Measurements from ENCODE around the gene C3orf38.

The C3orf38 gene

GRCh38 chr3:88166419-88166971, 16.7 kb downstream of the C3orf38 start:
- peaks cover 10% of the 10 kb centered on the region; the same call in 1 of the 2 replicates for H3K36me3 ChIP-seq (ENCODE audit: insufficient read depth, low read length)
- no peak overlapping the region for H3K4me2 ChIP-seq (ENCODE audit: low read length)
- H3F3A ChIP-seq (ENCODE audit: insufficient read depth, low read length), result 0 out of 2 replicates have a peak, but pooled peaks cover 3% of the 10 kb centered on the region
- no peaks in the 10 kb centered on the region for H3K27me3 ChIP-seq (ENCODE audit: insufficient read depth, low read length)
- no peak overlapping the region for H3K9ac ChIP-seq (ENCODE audit: low read length)
- no peak for TF ChIP-seq EZH2 (IDR thresholded peaks at IDR 0.05; ENCODE audit: borderline replicate concordance, low read length)
- TF ChIP-seq, protein P1, sequence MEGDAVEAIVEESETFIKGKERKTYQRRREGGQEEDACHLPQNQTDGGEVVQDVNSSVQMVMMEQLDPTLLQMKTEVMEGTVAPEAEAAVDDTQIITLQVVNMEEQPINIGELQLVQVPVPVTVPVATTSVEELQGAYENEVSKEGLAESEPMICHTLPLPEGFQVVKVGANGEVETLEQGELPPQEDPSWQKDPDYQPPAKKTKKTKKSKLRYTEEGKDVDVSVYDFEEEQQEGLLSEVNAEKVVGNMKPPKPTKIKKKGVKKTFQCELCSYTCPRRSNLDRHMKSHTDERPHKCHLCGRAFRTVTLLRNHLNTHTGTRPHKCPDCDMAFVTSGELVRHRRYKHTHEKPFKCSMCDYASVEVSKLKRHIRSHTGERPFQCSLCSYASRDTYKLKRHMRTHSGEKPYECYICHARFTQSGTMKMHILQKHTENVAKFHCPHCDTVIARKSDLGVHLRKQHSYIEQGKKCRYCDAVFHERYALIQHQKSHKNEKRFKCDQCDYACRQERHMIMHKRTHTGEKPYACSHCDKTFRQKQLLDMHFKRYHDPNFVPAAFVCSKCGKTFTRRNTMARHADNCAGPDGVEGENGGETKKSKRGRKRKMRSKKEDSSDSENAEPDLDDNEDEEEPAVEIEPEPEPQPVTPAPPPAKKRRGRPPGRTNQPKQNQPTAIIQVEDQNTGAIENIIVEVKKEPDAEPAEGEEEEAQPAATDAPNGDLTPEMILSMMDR (IDR thresholded peaks at IDR 0.05; ENCODE audit: low read length), result no peak
- H3K9me3 ChIP-seq (ENCODE audit: low read length), result no peaks in the 10 kb centered on the region
- H2AFZ ChIP-seq (ENCODE audit: low read length), result no peak overlapping the region
- H3K4me1 ChIP-seq (ENCODE audit: insufficient read depth, low read length, severe bottlenecking), result no peaks in the 10 kb centered on the region
- no peaks in the 10 kb centered on the region for H4K20me1 ChIP-seq (ENCODE audit: insufficient read depth, low read length)
- H3K9me2 ChIP-seq (ENCODE audit: low read depth, low read length), result no peaks in the 10 kb centered on the region
- no peak overlapping the region for H3K4me3 ChIP-seq (ENCODE audit: low read depth, low read length, poor library complexity, severe bottlenecking)
- H3K27ac ChIP-seq (ENCODE audit: low read depth, low read length, poor library complexity, severe bottlenecking), result no peak overlapping the region
- no peaks in the 10 kb centered on the region for H3K79me2 ChIP-seq (ENCODE audit: insufficient read depth, low read length)

- no peaks in the 10 kb centered on the region for H3K9me3 ChIP-seq (ENCODE audit: low read length)
- H3F3A ChIP-seq (ENCODE audit: insufficient read depth, low read length), result 0 out of 2 replicates have a peak, but pooled peaks cover 3% of the 10 kb centered on the region
- no peak overlapping the region for H3K27ac ChIP-seq (ENCODE audit: low read depth, low read length, poor library complexity, severe bottlenecking)
- H3K9ac ChIP-seq (ENCODE audit: low read length), result no peak overlapping the region
- H3K9me2 ChIP-seq (ENCODE audit: low read depth, low read length), result no peaks in the 10 kb centered on the region
- H3K4me3 ChIP-seq (ENCODE audit: low read depth, low read length, poor library complexity, severe bottlenecking), result no peak overlapping the region
- H3K4me2 ChIP-seq (ENCODE audit: low read length), result no peak overlapping the region
- no peak for TF ChIP-seq EZH2 (IDR thresholded peaks at IDR 0.05; ENCODE audit: borderline replicate concordance, low read length)
- TF ChIP-seq, protein P1 (IDR thresholded peaks at IDR 0.05; ENCODE audit: low read length), result no peak
- no peaks in the 10 kb centered on the region for H3K79me2 ChIP-seq (ENCODE audit: insufficient read depth, low read length)
- no peaks in the 10 kb centered on the region for H4K20me1 ChIP-seq (ENCODE audit: insufficient read depth, low read length)
- H2AFZ ChIP-seq (ENCODE audit: low read length), result no peak overlapping the region
- H3K4me1 ChIP-seq (ENCODE audit: insufficient read depth, low read length, severe bottlenecking), result no peaks in the 10 kb centered on the region
- H3K36me3 ChIP-seq (ENCODE audit: insufficient read depth, low read length), result peaks cover 9% of the 10 kb centered on the region; the same call in 1 of the 2 replicates
- H3K27me3 ChIP-seq (ENCODE audit: insufficient read depth, low read length), result no peaks in the 10 kb centered on the region
Measured at GRCh38 chr3:88167173-88167572, 17.4 kb downstream of the C3orf38 start.

GRCh38 chr3:88167704-88168103, 17.9 kb downstream of the C3orf38 start:
- H3K4me1 ChIP-seq (ENCODE audit: insufficient read depth, low read length, severe bottlenecking), result no peaks in the 10 kb centered on the region
- no peaks in the 10 kb centered on the region for H3K79me2 ChIP-seq (ENCODE audit: insufficient read depth, low read length)
- no peak overlapping the region for H3K4me3 ChIP-seq (ENCODE audit: low read depth, low read length, poor library complexity, severe bottlenecking)
- H3K9me2 ChIP-seq (ENCODE audit: low read depth, low read length), result no peaks in the 10 kb centered on the region
- TF ChIP-seq EZH2 (IDR thresholded peaks at IDR 0.05; ENCODE audit: borderline replicate concordance, low read length), result no peak
- TF ChIP-seq, protein P1 (IDR thresholded peaks at IDR 0.05; ENCODE audit: low read length), result no peak
- H3K36me3 ChIP-seq (ENCODE audit: insufficient read depth, low read length), result peaks cover 6% of the 10 kb centered on the region; the same call in 1 of the 2 replicates
- H3K9me3 ChIP-seq (ENCODE audit: low read length), result no peaks in the 10 kb centered on the region
- H3K9ac ChIP-seq (ENCODE audit: low read length), result no peak overlapping the region
- no peaks in the 10 kb centered on the region for H3K27me3 ChIP-seq (ENCODE audit: insufficient read depth, low read length)
- H3K4me2 ChIP-seq (ENCODE audit: low read length), result no peak overlapping the region
- H3K27ac ChIP-seq (ENCODE audit: low read depth, low read length, poor library complexity, severe bottlenecking), result no peak overlapping the region
- H3F3A ChIP-seq (ENCODE audit: insufficient read depth, low read length), result 0 out of 2 replicates have a peak, but pooled peaks cover 3% of the 10 kb centered on the region
- H2AFZ ChIP-seq (ENCODE audit: low read length), result no peak overlapping the region
- H4K20me1 ChIP-seq (ENCODE audit: insufficient read depth, low read length), result no peaks in the 10 kb centered on the region

All from OCI-LY1 (cell line).